Transverse colon (tissue), 4 donors: Measurements from ENCODE around the gene NCKAP5L. TPM values are rescaled to one million over a fixed set of nuclear protein-coding genes. Genes with fewer than 3 reads are reported as not detected.

Experiments
- DNase-seq: peaks from one replicate; pipeline ENCODE4 v3.0.0-alpha.2; 2019
- H3K27ac ChIP-seq, 4 donors: fragments of 200-600 bp; sonication (generic); 2 replicates each; pipeline ENCODE4 v1.5.1; 2016 to 2018; ENCODE audit warnings: inconsistent platforms in 4 of 4
- H3K27me3 ChIP-seq: fragments of 200-600 bp; sonication (generic); 2 replicates; pipeline ENCODE4 v1.5.1; 2017; ENCODE audit warnings: inconsistent platforms
- H3K36me3 ChIP-seq, 4 donors: fragments of 200-600 bp; sonication (generic); 2 replicates each; pipeline ENCODE4 v1.5.1; 2017 to 2019; ENCODE audit warnings: inconsistent platforms in 4 of 4
- H3K4me1 ChIP-seq, 4 donors: fragments of 200-600 bp; sonication (generic); 2 replicates each; pipeline ENCODE4 v1.5.1; 2017 to 2020; ENCODE audit warnings: inconsistent platforms in 4 of 4
- H3K4me3 ChIP-seq, 4 donors: fragments of 200-600 bp; sonication (generic); 1 replicate in 1 of 4; 2 replicates in 3 of 4; pipeline versions ENCODE4 v1.5.1 to v1.6.1; 2017 to 2019; ENCODE audit warnings: inconsistent platforms in 4 of 4
- H3K9me3 ChIP-seq, 2 donors: fragments of 200-600 bp; sonication (generic); 2 replicates each; pipeline ENCODE4 v1.5.1; 2017 to 2019; ENCODE audit warnings: inconsistent platforms in 2 of 2
- EP300 ChIP-seq: sonication (generic); formaldehyde crosslinking; IDR thresholded peaks from one replicate; pipeline ENCODE4 v1.6.1; 2017; ENCODE audit warnings: antibody characterized with exemption, low read depth
- POLR2A ChIP-seq: fragments of 450-650 bp; IDR thresholded peaks from one replicate; pipeline ENCODE4 v1.6.1; 2016; ENCODE audit warnings: antibody characterized with exemption, mild to moderate bottlenecking, moderate library complexity
- POLR2AphosphoS5 ChIP-seq, 3 donors: sonication (generic); formaldehyde crosslinking; IDR thresholded peaks; one replicate each; pipeline ENCODE4 v1.6.1; 2016; ENCODE audit warnings: antibody characterized with exemption in 3 of 3
- WGBS, 2 donors: methylation state at CpG; one replicate each; pipeline ENCODE4 v1.1.5; 2018; ENCODE audit warnings: low coverage in 1 of 2; 5-methylcytosine and 5-hydroxymethylcytosine counted together
- in situ Hi-C, 4 donors: fragments of 200-750 bp; cut with MboI; loops; one replicate each; pipeline versions ENCODE4 v1.15.0 to v1.15.1; 2017; ENCODE audit warnings: low sequenced_read_pairs in 3 of 4, low pct_ligation_motif_present in 1 of 4, low pct_unique_long_range_greater_than_20kb in 1 of 4
- intact Hi-C: fragments of 100-400 bp; cut with DNase I; formaldehyde crosslinking; loops from one replicate; pipeline ENCODE4 v1.15.1; 2023; ENCODE audit warnings: low total_unique reads
- total RNA-seq, 4 donors: library from RNA; depleted of rRNA; stranded (reverse); fragments of >200 nt; gene quantifications; one replicate each; pipeline ENCODE4 v1.1.0, GENCODE V29; 2016
- TF ChIP-seq, protein P1 (sequence below), 5 experiments: fragments of 200-600 bp in 3 of 5; fragments of 450-650 bp in 2 of 5; sonication (generic) in 3 of 5; IDR thresholded peaks; 1 replicate in 2 of 5; 2 replicates in 3 of 5; pipeline ENCODE4 v1.5.1; 2016 to 2017; ENCODE audit warnings: antibody characterized with exemption in 5 of 5, inconsistent platforms in 3 of 5, mild to moderate bottlenecking in 2 of 5, moderate library complexity in 1 of 5

NCKAP5L gene
- total RNA-seq, 4 donors from 2014 or later, result 3.4 to 5.1 (median 4.2) TPM

- Histone ChIP-seq H3K9me3 (no peaks in the 10 kb centered on the region), H3K27me3 (no peaks in the 10 kb centered on the region), H3K27ac (no peak overlapping the region), H3K36me3 (peaks cover 0 to 4% (median 0%) of the 10 kb centered on the region in 4 donors), H3K4me3 (no peak overlapping the region), H3K4me1 (no peaks in the 10 kb centered on the region)
- intact Hi-C loops (no loop called here), in situ Hi-C loops (no loop called here)
- TF ChIP-seq POLR2AphosphoS5 (IDR thresholded peaks at IDR 0.05) (no peak), POLR2A (no peak), EP300 (no peak)
- TF ChIP-seq, protein P1, sequence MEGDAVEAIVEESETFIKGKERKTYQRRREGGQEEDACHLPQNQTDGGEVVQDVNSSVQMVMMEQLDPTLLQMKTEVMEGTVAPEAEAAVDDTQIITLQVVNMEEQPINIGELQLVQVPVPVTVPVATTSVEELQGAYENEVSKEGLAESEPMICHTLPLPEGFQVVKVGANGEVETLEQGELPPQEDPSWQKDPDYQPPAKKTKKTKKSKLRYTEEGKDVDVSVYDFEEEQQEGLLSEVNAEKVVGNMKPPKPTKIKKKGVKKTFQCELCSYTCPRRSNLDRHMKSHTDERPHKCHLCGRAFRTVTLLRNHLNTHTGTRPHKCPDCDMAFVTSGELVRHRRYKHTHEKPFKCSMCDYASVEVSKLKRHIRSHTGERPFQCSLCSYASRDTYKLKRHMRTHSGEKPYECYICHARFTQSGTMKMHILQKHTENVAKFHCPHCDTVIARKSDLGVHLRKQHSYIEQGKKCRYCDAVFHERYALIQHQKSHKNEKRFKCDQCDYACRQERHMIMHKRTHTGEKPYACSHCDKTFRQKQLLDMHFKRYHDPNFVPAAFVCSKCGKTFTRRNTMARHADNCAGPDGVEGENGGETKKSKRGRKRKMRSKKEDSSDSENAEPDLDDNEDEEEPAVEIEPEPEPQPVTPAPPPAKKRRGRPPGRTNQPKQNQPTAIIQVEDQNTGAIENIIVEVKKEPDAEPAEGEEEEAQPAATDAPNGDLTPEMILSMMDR (IDR thresholded peaks at IDR 0.05), result no peak
- no peak for DNase-seq
- WGBS, 2 donors, result 91 to 93% methylated on average over 3 to 7 of the region's 7 CpGs
These were observed 30.0 kb downstream of the NCKAP5L start for GRCh38 chr12:49798248-49798647.

DNA sequence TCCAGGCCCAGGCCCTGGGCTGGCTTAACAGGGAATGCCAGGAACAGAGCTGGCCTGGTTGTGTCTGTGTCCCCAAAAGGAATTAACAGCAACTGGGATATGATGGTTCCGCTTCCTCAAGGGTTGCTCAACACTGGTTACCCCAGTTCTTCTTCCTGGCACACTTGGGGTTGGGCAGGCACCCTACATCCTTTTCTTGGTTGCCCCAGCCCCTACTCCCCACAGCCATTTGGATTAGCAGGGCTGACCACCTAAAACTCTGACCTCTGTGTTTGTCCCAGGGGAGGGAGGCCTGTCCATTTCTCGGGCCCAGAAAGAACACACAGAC lies 30.8 kb downstream of the NCKAP5L start:
- no peaks in the 10 kb centered on the region for H3K4me1 ChIP-seq
- intact Hi-C loops, result no loop called here
- DNase-seq, result no peak
- WGBS, 2 donors, result 83% methylated on average over 2 of the region's 2 CpGs; no CpG with 5 or more reads in 1 of the 2 donors
- no peaks in the 10 kb centered on the region for H3K27me3 ChIP-seq
- H3K27ac ChIP-seq, result no peak overlapping the region
- in situ Hi-C loops, result no loop called here
- peaks cover 0 to 4% (median 0%) of the 10 kb centered on the region in 4 donors for H3K36me3 ChIP-seq
- no peak for TF ChIP-seq EP300
- TF ChIP-seq, protein P1 (IDR thresholded peaks at IDR 0.05), result no peak
- TF ChIP-seq POLR2A, result no peak
- TF ChIP-seq POLR2AphosphoS5 (IDR thresholded peaks at IDR 0.05), result no peak
- no peak overlapping the region for H3K4me3 ChIP-seq
- no peaks in the 10 kb centered on the region for H3K9me3 ChIP-seq

DNA sequence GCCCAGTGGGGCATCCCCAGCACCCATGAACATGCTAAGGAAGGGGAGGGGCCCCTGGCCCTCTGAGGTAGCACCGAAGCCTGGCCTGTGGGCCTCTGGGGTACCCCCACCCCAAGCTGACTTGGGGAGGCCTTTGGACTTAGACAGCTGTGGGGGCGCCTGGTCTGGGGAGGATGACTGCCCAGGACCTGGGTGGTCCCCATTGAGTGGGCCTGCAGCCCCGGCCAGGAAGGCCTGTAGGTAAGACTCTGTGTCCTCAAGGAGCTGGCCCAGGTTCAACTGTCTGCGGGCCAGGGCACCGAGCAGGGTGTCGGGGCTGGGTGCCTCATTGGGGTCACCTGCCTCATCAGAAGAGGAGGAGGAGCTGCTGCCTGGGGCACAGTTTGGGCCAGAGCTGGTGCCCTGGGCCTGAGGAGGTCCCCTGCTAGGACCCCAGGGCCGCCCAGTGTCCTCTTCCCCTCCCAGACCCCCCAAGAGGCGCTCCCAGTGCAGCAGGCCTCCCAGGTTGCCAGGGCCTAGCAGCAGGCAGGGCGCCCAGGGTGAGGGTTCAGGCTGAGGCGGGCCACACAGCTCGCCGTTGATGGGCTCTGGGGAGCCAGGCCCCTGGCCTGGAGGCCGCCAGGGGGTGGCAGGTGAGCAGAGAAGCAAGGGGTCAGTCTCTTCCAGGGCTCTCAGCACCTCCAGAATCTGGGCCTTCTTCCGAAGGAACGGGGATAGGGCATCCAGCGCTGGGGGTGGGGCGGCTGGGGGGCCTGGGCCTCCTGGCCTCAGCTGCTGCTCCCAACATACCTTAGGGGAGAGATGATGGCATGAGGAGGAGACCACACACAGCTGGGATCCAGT lies 31.4 kb downstream of the NCKAP5L start:
- Histone ChIP-seq H3K36me3 (peaks cover 0 to 4% (median 0%) of the 10 kb centered on the region in 4 donors), H3K27ac (no peak overlapping the region), H3K9me3 (no peaks in the 10 kb centered on the region), H3K4me3 (no peak overlapping the region), H3K27me3 (no peaks in the 10 kb centered on the region), H3K4me1 (no peaks in the 10 kb centered on the region)
- DNase-seq, result no peak
- TF ChIP-seq POLR2AphosphoS5 (IDR thresholded peaks at IDR 0.05) (no peak), EP300 (no peak), POLR2A (no peak)
- TF ChIP-seq, protein P1 (IDR thresholded peaks at IDR 0.05), result no peak
- intact Hi-C loops (no loop called here), in situ Hi-C loops (no loop called here)
- WGBS, 2 donors, result 91% methylated on average over 13 of the region's 17 CpGs; no CpG with 5 or more reads in 1 of the 2 donors

GRCh38 chr12:49796155-49796554 lies 32.1 kb downstream of the NCKAP5L start:
- no peaks in the 10 kb centered on the region for H3K9me3 ChIP-seq
- in situ Hi-C loops, result no loop called here
- H3K27me3 ChIP-seq, result no peaks in the 10 kb centered on the region
- no peak for DNase-seq
- TF ChIP-seq, protein P1 (IDR thresholded peaks at IDR 0.05), result no peak
- no peak for TF ChIP-seq POLR2A
- TF ChIP-seq POLR2AphosphoS5 (IDR thresholded peaks at IDR 0.05), result no peak
- no peak for TF ChIP-seq EP300
- intact Hi-C loops, result no loop called here
- H3K4me1 ChIP-seq, result no peaks in the 10 kb centered on the region
- H3K4me3 ChIP-seq, result no peak overlapping the region
- peaks cover 0 to 4% (median 0%) of the 10 kb centered on the region in 4 donors for H3K36me3 ChIP-seq
- 89% methylated on average over 11 of the region's 12 CpGs; no CpG with 5 or more reads in 1 of the 2 donors for WGBS, 2 donors
- H3K27ac ChIP-seq, result no peak overlapping the region
